Thoracic aorta (tissue), 2 donors: ENCODE measurements around the gene RNPEPL1. TPM values are rescaled to one million over a fixed set of nuclear protein-coding genes. Genes with fewer than 3 reads are reported as not detected.
A peak's percentile ranks its signal among the peaks of the same experiment; 100 is the strongest.

Experiments
- ATAC-seq: fragments of 150-250 bp; one replicate; pipeline ENCODE4 v1.8.0; 2017; ENCODE audit warnings: low read depth; ENCODE audit not compliant: insufficient number of reproducible peaks, low FRiP score
- DNase-seq: peaks from one replicate; pipeline ENCODE4 v3.0.0-alpha.2; 2020; ENCODE audit warnings: low spot score
- H3K27ac ChIP-seq, 2 donors: fragments of 200-600 bp; sonication (generic); 1 replicate in 1 of 2; 2 replicates in 1 of 2; pipeline ENCODE4 v1.5.1; 2016; ENCODE audit warnings: mild to moderate bottlenecking in 2 of 2, moderate library complexity in 2 of 2
- H3K27me3 ChIP-seq: fragments of 200-600 bp; sonication (generic); replicated peaks from 2 replicates; pipeline ENCODE4 v1.6.0; 2016; ENCODE audit warnings: mild to moderate bottlenecking; ENCODE audit not compliant: insufficient read depth
- H3K36me3 ChIP-seq: fragments of 200-600 bp; sonication (generic); one replicate; pipeline ENCODE4 v1.5.1; 2016
- H3K4me1 ChIP-seq, 2 donors: fragments of 200-600 bp; sonication (generic); 1 replicate in 1 of 2; 2 replicates in 1 of 2; pipeline versions ENCODE4 v1.5.1 to v1.6.0; 2016; ENCODE audit warnings: low read depth in 2 of 2, mild to moderate bottlenecking in 1 of 2; ENCODE audit not compliant: control insufficient read depth in 1 of 2
- H3K4me3 ChIP-seq: fragments of 200-600 bp; sonication (generic); 2 replicates; pipeline ENCODE4 v1.5.1; 2016; ENCODE audit warnings: mild to moderate bottlenecking
- H3K9me3 ChIP-seq: fragments of 200-600 bp; sonication (generic); 2 replicates; pipeline ENCODE4 v1.5.1; 2016
- CTCF ChIP-seq: fragments of 200-600 bp; sonication (generic); IDR thresholded peaks from one replicate; pipeline ENCODE4 v1.5.1; 2019; ENCODE audit warnings: antibody characterized with exemption
- total RNA-seq, 2 donors: library from RNA; depleted of rRNA; stranded (reverse); fragments of >200 nt; gene quantifications; one replicate each; pipeline versions ENCODE4 v1.1.0 to v1.2.3, GENCODE V29; 2016

The RNPEPL1 gene
- total RNA-seq, 2 donors from 2014 or later, result 71.1 to 101 TPM

GRCh38 chr2:240555541-240556250 lies 12.6 kb upstream of the RNPEPL1 start:
- DNase-seq, result no peak
- Histone ChIP-seq H3K27me3 (no peaks in the 10 kb centered on the region), H3K36me3 (peaks cover 7% of the 10 kb centered on the region), H3K27ac (no peak overlapping the region), H3K4me1 (peaks cover 21 to 33% of the 10 kb centered on the region in 2 donors), H3K4me3 (no peak overlapping the region), H3K9me3 (no peaks in the 10 kb centered on the region)
- TF ChIP-seq CTCF, result no peak
- ATAC-seq, result no peak

GRCh38 chr2:240556553-240557100 lies 11.7 kb upstream of the RNPEPL1 start:
- H3K4me1 ChIP-seq, result peaks cover 23 to 37% of the 10 kb centered on the region in 2 donors
- no peak for ATAC-seq
- H3K36me3 ChIP-seq, result peaks cover 3% of the 10 kb centered on the region
- TF ChIP-seq CTCF, result no peak
- no peak for DNase-seq
- H3K9me3 ChIP-seq, result no peaks in the 10 kb centered on the region
- H3K4me3 ChIP-seq, result no peak overlapping the region
- H3K27ac ChIP-seq, result no peak overlapping the region
- no peaks in the 10 kb centered on the region for H3K27me3 ChIP-seq

GRCh38 chr2:240557101-240557751 lies 11.1 kb upstream of the RNPEPL1 start:
- H3K27me3 ChIP-seq, result no peaks in the 10 kb centered on the region
- H3K9me3 ChIP-seq, result no peaks in the 10 kb centered on the region
- peaks cover 3% of the 10 kb centered on the region for H3K36me3 ChIP-seq
- no peak overlapping the region for H3K27ac ChIP-seq
- TF ChIP-seq CTCF, result no peak
- H3K4me1 ChIP-seq, result peaks cover 29 to 41% of the 10 kb centered on the region in 2 donors
- DNase-seq, result no peak
- no peak for ATAC-seq
- peak overlapping the region; percentile 69 for H3K4me3 ChIP-seq

GRCh38 chr2:240557808-240558207 lies 10.5 kb upstream of the RNPEPL1 start, which contains the start of gene ANKMY1:
ANKMY1 (minus strand) TSS chr2:240557988; CDS start chr2:240557335, 653 bp downstream.
- Histone ChIP-seq H3K27ac (no peak within 1 kb of the TSS), H3K4me1 (peaks cover 30 to 47% of the 10 kb centered on the region in 2 donors), H3K36me3 (no peaks in the 10 kb centered on the region), H3K9me3 (no peaks in the 10 kb centered on the region), H3K27me3 (no peaks in the 10 kb centered on the region), H3K4me3 (peak within 1 kb of the TSS; percentile 69)
- DNase-seq, result no peak
- ATAC-seq, result no peak
- TF ChIP-seq CTCF, result no peak

- ATAC-seq, result no peak
- Histone ChIP-seq H3K4me3 (peak overlapping the region; percentile 69), H3K4me1 (peaks cover 30 to 50% of the 10 kb centered on the region in 2 donors), H3K27me3 (no peaks in the 10 kb centered on the region), H3K9me3 (no peaks in the 10 kb centered on the region), H3K36me3 (no peaks in the 10 kb centered on the region), H3K27ac (no peak overlapping the region)
- DNase-seq, result no peak
- TF ChIP-seq CTCF, result no peak
Observed at GRCh38 chr2:240558236-240558761, 10.0 kb upstream of the RNPEPL1 start.
